H9 (cell line): ENCODE measurements around the gene PGF. TPM values are rescaled to one million over a fixed set of nuclear protein-coding genes. Genes with fewer than 3 reads are reported as not detected.
A peak's percentile ranks its signal among the peaks of the same experiment; 100 is the strongest.

Experiments
- DNase-seq: peaks from one replicate; pipeline ENCODE4 v3.0.0-alpha.2; 2017
- H2AFZ ChIP-seq: one replicate; pipeline ENCODE4 v1.6.1; 2013; ENCODE audit warnings: mild to moderate bottlenecking, low read length, control low read depth, moderate library complexity
- H2AK5ac ChIP-seq: 2 replicates; pipeline ENCODE4 v1.6.1; 2013; ENCODE audit warnings: low read length, control low read depth, mixed read lengths; ENCODE audit not compliant: insufficient read length
- H2BK120ac ChIP-seq: one replicate; pipeline ENCODE4 v1.6.1; 2013; ENCODE audit warnings: low read depth, mild to moderate bottlenecking, low read length, control low read depth, inconsistent platforms; ENCODE audit not compliant: poor library complexity, severe bottlenecking
- H2BK12ac ChIP-seq: 2 replicates; pipeline ENCODE4 v1.6.1; 2013; ENCODE audit warnings: low read length, control low read depth, mixed read lengths, low read depth; ENCODE audit not compliant: insufficient read length
- H2BK15ac ChIP-seq: 2 replicates; pipeline ENCODE4 v1.6.1; 2013; ENCODE audit warnings: low read depth, low read length, control low read depth
- H2BK20ac ChIP-seq: one replicate; pipeline ENCODE4 v1.6.1; 2013; ENCODE audit warnings: low read depth, mild to moderate bottlenecking, low read length, control low read depth, inconsistent platforms; ENCODE audit not compliant: poor library complexity, severe bottlenecking
- H2BK5ac ChIP-seq: 2 replicates; pipeline ENCODE4 v1.6.1; 2013; ENCODE audit warnings: low read length, control low read depth, mixed read lengths; ENCODE audit not compliant: insufficient read length
- H3K14ac ChIP-seq: 2 replicates; pipeline ENCODE4 v1.6.1; 2013; ENCODE audit warnings: low read length, control low read depth; ENCODE audit not compliant: insufficient read depth
- H3K18ac ChIP-seq: 2 replicates; pipeline ENCODE4 v1.6.1; 2013; ENCODE audit warnings: low read depth, mild to moderate bottlenecking, mixed read lengths, low read length, control low read depth; ENCODE audit not compliant: insufficient read length
- H3K23ac ChIP-seq: 2 replicates; pipeline ENCODE4 v1.6.1; 2013; ENCODE audit warnings: low read length, control low read depth, mixed read lengths, low read depth; ENCODE audit not compliant: insufficient read length
- H3K23me2 ChIP-seq: 2 replicates; pipeline ENCODE4 v1.6.1; 2013; ENCODE audit warnings: low read depth, mild to moderate bottlenecking, mixed read lengths, low read length, control low read depth; ENCODE audit not compliant: insufficient read length, poor library complexity, severe bottlenecking
- H3K27ac ChIP-seq: 2 replicates; pipeline ENCODE4 v1.5.1; 2013; ENCODE audit warnings: low read length, control low read depth, mixed read lengths, low read depth; ENCODE audit not compliant: insufficient read length
- H3K27me3 ChIP-seq: 2 replicates; pipeline ENCODE4 v1.6.1; 2013; ENCODE audit warnings: low read length, control low read depth, inconsistent platforms; ENCODE audit not compliant: insufficient read depth
- H3K4ac ChIP-seq: 2 replicates; pipeline ENCODE4 v1.6.1; 2013; ENCODE audit warnings: low read depth, mild to moderate bottlenecking, control low read depth, inconsistent platforms, low read length, moderate library complexity
- H3K4me1 ChIP-seq: 2 replicates; pipeline ENCODE4 v1.6.1; 2013; ENCODE audit warnings: low read length, control low read depth, inconsistent platforms; ENCODE audit not compliant: insufficient read depth
- H3K4me2 ChIP-seq: 2 replicates; pipeline ENCODE4 v1.6.1; 2013; ENCODE audit warnings: low read length, control low read depth, mixed read lengths; ENCODE audit not compliant: insufficient read length, insufficient read depth
- H3K56ac ChIP-seq: 2 replicates; pipeline ENCODE4 v1.6.1; 2013; ENCODE audit warnings: low read depth, mild to moderate bottlenecking, mixed read lengths, low read length, control low read depth; ENCODE audit not compliant: insufficient read length
- H3K79me1 ChIP-seq: 2 replicates; pipeline ENCODE4 v1.6.1; 2013; ENCODE audit warnings: low read depth, mild to moderate bottlenecking, moderate library complexity, low read length, control low read depth, inconsistent platforms; ENCODE audit not compliant: insufficient read depth, poor library complexity, severe bottlenecking
- H3K79me2 ChIP-seq: 2 replicates; pipeline ENCODE4 v1.6.1; 2013; ENCODE audit warnings: low read length, control low read depth, inconsistent platforms; ENCODE audit not compliant: insufficient read depth
- H3K9ac ChIP-seq: 2 replicates; pipeline ENCODE4 v1.6.1; 2013; ENCODE audit warnings: low read length, control low read depth, mixed read lengths; ENCODE audit not compliant: insufficient read length; ENCODE audit errors: extremely low read depth
- H3K9me3 ChIP-seq: one replicate; pipeline ENCODE4 v1.6.1; 2013; ENCODE audit warnings: low read depth, low read length, inconsistent platforms; ENCODE audit not compliant: control insufficient read depth
- H3T11ph ChIP-seq: one replicate; pipeline ENCODE4 v1.6.1; 2013; ENCODE audit warnings: mild to moderate bottlenecking, low read length, control low read depth, inconsistent platforms
- H4K20me1 ChIP-seq: one replicate; pipeline ENCODE4 v1.6.1; 2013; ENCODE audit not compliant: control insufficient read depth, insufficient read length, insufficient read depth
- H4K5ac ChIP-seq: 2 replicates; pipeline ENCODE4 v1.6.1; 2013; ENCODE audit warnings: low read depth, mild to moderate bottlenecking, mixed read lengths, low read length, control low read depth; ENCODE audit not compliant: insufficient read length
- H4K8ac ChIP-seq: replicated peaks from 2 replicates; pipeline ENCODE4 v1.6.1; 2013; ENCODE audit warnings: low read length, control low read depth, mixed read lengths, low read depth; ENCODE audit not compliant: insufficient read length
- H4K91ac ChIP-seq: 2 replicates; pipeline ENCODE4 v1.6.1; 2013; ENCODE audit warnings: low read depth, mild to moderate bottlenecking, moderate library complexity, mixed read lengths, low read length, control low read depth; ENCODE audit not compliant: insufficient read length
- H3K27ac Mint-ChIP-seq, 3 experiments: 2 replicates in 2 of 3; 3 replicates in 1 of 3; pipeline ENCODE4 v1.8.0; 2020 to 2021; ENCODE audit warnings: mixed read lengths in 3 of 3, mild to moderate bottlenecking in 1 of 3, moderate library complexity in 1 of 3
- H3K27me3 Mint-ChIP-seq: 2 replicates; pipeline ENCODE4 v1.8.0; 2021; ENCODE audit warnings: low read depth, mild to moderate bottlenecking, moderate library complexity, mixed read lengths
- H3K36me3 Mint-ChIP-seq, 3 experiments: 2 replicates in 2 of 3; 3 replicates in 1 of 3; pipeline ENCODE4 v1.8.0; 2020 to 2021; ENCODE audit warnings: low read depth in 3 of 3, mixed read lengths in 3 of 3; ENCODE audit not compliant: insufficient read depth in 1 of 3
- H3K4me1 Mint-ChIP-seq, 2 experiments: 2 replicates each; pipeline ENCODE4 v1.8.0; 2020; ENCODE audit warnings: mixed read lengths in 2 of 2
- H3K4me3 Mint-ChIP-seq, 2 experiments: 2 replicates in 1 of 2; 3 replicates in 1 of 2; pipeline ENCODE4 v1.8.0; 2020 to 2021; ENCODE audit warnings: mild to moderate bottlenecking in 2 of 2, mixed read lengths in 2 of 2, moderate library complexity in 1 of 2
- H3K9me3 Mint-ChIP-seq, 2 experiments: 2 replicates in 1 of 2; 3 replicates in 1 of 2; pipeline ENCODE4 v1.8.0; 2020; ENCODE audit warnings: mild to moderate bottlenecking in 2 of 2, mixed read lengths in 2 of 2, moderate library complexity in 1 of 2
- WGBS: extraction: QIAGEN DNeasy Blood & Tissue Kit; methylation state at CpG from one replicate; pipeline ENCODE4 v1.1.7; 2013; ENCODE audit warnings: missing lambda C conversion rate, low lambda C conversion rate, mixed read lengths; ENCODE audit not compliant: insufficient read length; ENCODE audit errors: extremely low coverage; 5-methylcytosine and 5-hydroxymethylcytosine counted together
- total RNA-seq: library from RNA; stranded (reverse); gene quantifications from 2 replicates; pipeline ENCODE4 v1.2.1, GENCODE V29; 2021
- TF ChIP-seq, protein P1 (sequence below): fragments of 200-600 bp; sonication (generic); conservative IDR thresholded peaks from 3 replicates; pipeline ENCODE4 v1.8.0; 2021; ENCODE audit warnings: antibody characterized with exemption, mild to moderate bottlenecking

Gene PGF
- total RNA-seq, 1 experiment from 2014 or later, result 2.3 TPM

DNA sequence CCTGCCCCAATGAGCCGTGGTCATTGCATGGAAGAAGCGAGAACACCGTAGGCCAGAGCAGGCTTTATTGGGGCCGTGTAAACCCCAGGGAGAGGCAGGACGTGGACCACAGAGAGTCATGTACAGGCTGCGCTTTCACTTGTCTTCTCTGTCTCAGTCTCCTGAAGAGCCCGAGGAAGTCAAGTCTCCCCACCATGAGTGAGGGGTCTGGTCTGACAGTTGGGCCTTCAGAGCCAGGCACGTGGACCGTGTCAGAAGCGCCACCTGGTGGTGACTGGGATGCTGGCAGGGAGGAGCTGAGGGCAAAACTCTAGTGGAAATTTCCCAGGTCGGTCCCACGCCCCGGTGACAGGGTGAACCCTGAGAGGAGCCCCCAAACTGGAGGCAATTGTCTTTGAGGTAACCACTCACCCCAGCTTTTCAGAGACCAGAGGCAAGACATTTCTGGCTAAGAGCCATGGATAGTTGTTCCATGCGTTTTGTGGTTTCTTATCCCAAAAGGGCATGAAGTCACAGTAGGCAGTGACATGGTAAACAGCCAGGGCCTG is 49.7 kb downstream of the PGF start:
- no peak overlapping the region for H3K9ac ChIP-seq
- no peaks in the 10 kb centered on the region for H3K27me3 ChIP-seq
- no peaks in the 10 kb centered on the region; the same call in 1 of the 2 replicates for H3K27me3 Mint-ChIP-seq
- WGBS, result no CpG with 5 or more reads among the region's 14 CpGs
- TF ChIP-seq, protein P1, sequence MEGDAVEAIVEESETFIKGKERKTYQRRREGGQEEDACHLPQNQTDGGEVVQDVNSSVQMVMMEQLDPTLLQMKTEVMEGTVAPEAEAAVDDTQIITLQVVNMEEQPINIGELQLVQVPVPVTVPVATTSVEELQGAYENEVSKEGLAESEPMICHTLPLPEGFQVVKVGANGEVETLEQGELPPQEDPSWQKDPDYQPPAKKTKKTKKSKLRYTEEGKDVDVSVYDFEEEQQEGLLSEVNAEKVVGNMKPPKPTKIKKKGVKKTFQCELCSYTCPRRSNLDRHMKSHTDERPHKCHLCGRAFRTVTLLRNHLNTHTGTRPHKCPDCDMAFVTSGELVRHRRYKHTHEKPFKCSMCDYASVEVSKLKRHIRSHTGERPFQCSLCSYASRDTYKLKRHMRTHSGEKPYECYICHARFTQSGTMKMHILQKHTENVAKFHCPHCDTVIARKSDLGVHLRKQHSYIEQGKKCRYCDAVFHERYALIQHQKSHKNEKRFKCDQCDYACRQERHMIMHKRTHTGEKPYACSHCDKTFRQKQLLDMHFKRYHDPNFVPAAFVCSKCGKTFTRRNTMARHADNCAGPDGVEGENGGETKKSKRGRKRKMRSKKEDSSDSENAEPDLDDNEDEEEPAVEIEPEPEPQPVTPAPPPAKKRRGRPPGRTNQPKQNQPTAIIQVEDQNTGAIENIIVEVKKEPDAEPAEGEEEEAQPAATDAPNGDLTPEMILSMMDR, result peak; percentile 98
- no peaks in the 10 kb centered on the region for H4K20me1 ChIP-seq
- no peaks in the 10 kb centered on the region for H3K23me2 ChIP-seq
- H3K4me1 Mint-ChIP-seq, result peaks cover 15 to 18% of the 10 kb centered on the region in 2 experiments
- DNase-seq, result peak; percentile 72
- no peak overlapping the region for H2BK120ac ChIP-seq
- no peak overlapping the region for H4K8ac ChIP-seq
- H3K23ac ChIP-seq, result no peak overlapping the region
- no peak overlapping the region for H3K14ac ChIP-seq
- H3K4me1 ChIP-seq, result no peaks in the 10 kb centered on the region
- H3K56ac ChIP-seq, result no peak overlapping the region
- no peak overlapping the region for H3K4ac ChIP-seq
- no peak overlapping the region for H3K27ac Mint-ChIP-seq
- no peak overlapping the region for H3K4me3 Mint-ChIP-seq
- no peak overlapping the region for H4K5ac ChIP-seq
- no peaks in the 10 kb centered on the region for H3K79me2 ChIP-seq
- H3K79me1 ChIP-seq, result no peaks in the 10 kb centered on the region
- H2BK20ac ChIP-seq, result no peak overlapping the region
- H3K9me3 ChIP-seq, result no peaks in the 10 kb centered on the region
- H3K18ac ChIP-seq, result no peak overlapping the region
- no peak overlapping the region for H2BK5ac ChIP-seq
- H2BK12ac ChIP-seq, result no peak overlapping the region
- H3K9me3 Mint-ChIP-seq, result no peaks in the 10 kb centered on the region
- H2BK15ac ChIP-seq, result no peak overlapping the region
- H2AK5ac ChIP-seq, result no peak overlapping the region
- H2AFZ ChIP-seq, result no peak overlapping the region
- H4K91ac ChIP-seq, result no peak overlapping the region
- H3K4me2 ChIP-seq, result no peak overlapping the region
- H3K36me3 Mint-ChIP-seq, result peaks cover 23 to 45% (median 27%) of the 10 kb centered on the region in 3 experiments
- H3T11ph ChIP-seq, result no peak overlapping the region
- no peak overlapping the region for H3K27ac ChIP-seq
